Measurements from ENCODE around the gene CC2D2B.
"Not testable (repeated sequence)": the region's sequence is repeated elsewhere in the genome, so short reads cannot be mapped to it uniquely, and the experiment has no call there.

Gene CC2D2B

DNA sequence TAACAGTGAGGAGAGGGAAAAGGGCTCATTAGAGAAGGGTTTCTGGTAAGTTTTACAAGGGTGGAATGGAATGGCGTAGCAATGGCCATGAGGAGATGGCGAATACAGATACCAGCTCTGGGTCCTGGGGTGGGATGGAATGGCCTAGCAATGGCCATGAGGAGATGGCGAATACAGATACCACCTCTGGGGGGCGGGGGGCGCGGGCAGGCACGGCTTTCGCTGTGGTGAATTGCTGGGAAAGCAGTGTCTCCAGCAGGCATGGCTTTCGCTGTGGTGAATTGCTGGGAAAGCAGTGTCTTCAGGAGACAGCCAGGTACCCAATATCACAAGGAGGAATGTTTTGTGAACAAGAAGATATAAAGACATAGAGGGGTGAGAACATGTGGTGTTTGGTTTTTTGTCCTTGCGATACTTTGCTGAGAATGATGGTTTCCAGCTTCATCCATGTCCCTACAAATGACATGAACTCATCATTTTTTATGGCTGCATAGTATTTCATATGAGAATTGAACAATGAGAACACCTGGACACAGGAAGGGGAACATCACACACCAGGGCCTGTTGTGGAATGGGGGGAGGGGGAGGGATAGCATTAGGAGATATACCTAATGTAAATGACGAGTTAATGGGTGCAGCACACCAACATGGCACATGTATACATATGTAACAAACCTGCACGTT lies 1.7 kb upstream of the CC2D2B start:
- DNase-seq (ENCODE audit: low spot score): not testable (repeated sequence)

DNA sequence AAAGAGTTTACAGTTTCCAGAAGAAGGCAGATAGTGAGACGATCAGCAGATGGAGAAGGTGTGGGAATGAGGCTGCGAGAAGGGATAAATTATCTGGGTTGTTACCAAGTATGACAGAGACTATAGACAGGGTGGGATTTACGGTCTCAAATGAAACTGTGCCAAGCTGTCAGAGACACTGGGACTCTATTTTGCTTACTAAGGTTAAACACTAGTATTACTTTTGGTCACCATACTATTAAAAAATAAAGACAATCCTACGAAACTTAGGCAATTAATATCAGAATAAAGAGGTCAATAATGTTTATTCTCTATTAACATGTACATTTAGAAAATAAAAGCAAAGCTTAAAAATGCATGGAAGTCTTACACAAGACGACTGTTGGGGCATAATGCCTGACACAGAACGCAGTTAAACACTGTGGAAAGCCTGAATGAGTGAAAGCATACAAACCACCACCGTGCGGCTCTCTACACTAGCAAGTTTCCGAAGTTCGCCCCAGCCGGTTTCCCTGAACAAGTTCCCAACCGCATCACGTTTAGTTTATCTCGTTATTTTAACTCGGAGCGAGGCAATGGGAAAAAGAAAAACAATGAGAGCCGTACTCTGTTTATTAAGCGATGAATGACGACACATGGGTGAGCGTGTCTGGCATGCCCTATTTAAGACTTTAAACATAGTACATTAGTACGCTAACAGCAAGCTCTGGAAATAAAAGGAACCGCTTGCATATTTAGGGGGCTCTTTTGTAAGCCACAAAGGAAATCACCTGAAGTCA lies 909 bp upstream of the CC2D2B start:
- DNase-seq (ENCODE audit: low spot score): peak; percentile 67

DNA sequence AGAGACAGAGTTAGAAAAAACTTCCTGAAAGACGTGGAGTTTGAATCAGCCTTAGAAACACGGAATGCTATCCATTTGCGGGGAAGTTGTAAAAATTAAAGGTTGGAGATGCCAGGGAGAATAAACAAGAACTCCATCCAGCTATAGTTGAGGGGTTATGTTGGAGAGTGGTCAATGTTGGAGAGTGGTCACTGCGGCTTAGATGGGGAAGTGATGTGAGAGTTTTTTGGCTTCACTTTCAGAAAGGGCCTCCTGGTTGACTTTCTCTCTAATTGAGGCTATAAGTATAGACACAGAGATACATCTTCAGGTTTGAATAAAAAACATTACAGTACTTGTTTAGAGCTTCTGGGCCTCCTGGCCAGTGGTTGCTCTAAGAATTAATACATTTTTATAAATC lies 675 bp downstream of the CC2D2B start:
- no peak for DNase-seq (ENCODE audit: low spot score)

DNA sequence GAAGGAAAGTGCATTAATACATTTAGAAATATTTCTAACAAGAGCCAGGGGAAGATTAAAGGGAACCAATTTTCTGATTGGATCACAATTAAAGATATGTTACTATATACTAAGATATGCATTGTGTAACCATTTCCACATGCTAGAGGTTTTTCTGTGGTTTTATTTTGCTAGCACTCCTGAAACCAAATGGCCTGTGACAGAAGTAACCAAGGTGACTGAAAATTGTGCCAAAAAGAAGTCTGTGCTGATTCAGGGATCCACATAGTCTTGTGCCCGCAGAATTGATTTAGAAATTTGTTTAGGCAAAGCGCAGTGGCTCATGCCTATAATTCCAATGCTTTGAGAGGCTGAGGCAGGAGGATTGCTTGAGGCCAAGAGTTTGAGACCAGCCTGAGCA lies 1.8 kb downstream of the CC2D2B start:
- no peak for DNase-seq (ENCODE audit: low spot score)

DNA sequence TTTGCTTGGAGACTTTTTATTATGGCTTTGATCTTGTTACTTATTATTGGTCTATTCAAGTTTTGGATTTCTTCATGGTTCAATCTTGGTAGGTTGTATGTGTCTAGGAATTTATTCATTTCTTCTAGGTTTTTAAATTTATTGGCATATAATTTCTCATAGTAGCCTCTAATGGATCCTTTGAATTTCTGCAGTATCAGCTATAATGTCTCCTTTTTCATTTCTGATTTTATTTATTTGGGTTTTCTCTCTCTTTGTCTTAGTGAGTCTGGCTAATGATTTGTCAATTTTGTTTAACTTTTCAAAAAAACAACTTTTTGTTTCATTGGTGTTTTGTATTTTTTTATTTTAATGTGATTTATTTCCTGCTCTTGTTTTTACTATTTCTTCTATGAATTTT lies 8.3 kb downstream of the CC2D2B start:
- DNase-seq (ENCODE audit: low spot score): not testable (repeated sequence)

DNA sequence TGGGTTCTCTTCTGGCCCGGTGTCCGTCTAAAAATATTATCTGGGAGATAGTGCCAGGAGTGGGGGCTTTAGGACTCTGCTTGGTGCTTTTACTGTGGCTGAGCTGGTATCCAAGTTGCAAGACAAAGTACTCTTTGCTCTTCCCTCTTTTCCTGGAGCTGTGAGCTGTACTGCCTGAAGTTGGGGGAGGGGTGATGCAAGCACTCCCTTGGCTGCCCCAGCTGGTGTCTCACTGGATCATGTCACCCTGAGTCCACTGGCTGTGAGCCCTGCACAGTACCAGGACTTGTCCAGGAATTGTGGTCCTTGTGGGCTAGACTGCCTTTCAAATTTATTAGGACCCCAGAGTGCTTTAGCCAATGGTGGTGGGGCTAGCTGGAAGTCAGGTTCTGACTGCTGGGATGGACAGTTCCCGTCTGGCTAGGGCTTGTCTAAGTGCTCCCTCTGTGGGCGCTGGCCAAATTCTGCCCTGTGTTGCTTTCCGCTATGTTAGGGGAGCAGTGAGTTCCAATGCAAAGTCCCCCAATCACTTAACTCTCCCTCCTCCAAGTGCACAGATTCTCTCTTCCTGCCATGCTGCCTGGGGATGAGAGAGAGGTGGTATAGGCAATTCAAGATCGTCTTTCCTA lies 13.1 kb downstream of the CC2D2B start:
- no peak for DNase-seq (ENCODE audit: low spot score)

DNA sequence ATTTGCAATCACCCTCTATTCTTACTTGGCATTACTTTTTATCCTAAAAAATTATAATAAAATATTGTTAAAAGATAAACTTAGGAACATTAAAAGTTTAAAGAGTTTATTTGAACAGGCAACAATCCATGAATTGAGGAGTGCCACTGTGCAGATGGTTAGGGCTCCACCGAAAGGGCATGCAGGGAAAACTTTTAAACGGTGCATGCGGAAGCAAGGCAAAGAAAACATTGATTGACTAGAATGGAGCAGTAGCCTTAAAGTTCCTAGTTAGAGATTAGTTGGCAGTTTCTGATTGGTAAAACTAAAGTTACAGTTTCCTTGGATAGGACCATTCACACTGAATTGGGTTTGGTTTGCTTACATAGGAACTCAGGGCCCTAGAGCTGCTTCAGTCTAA lies 17.3 kb downstream of the CC2D2B start:
- no peak for DNase-seq (ENCODE audit: low spot score)

DNA sequence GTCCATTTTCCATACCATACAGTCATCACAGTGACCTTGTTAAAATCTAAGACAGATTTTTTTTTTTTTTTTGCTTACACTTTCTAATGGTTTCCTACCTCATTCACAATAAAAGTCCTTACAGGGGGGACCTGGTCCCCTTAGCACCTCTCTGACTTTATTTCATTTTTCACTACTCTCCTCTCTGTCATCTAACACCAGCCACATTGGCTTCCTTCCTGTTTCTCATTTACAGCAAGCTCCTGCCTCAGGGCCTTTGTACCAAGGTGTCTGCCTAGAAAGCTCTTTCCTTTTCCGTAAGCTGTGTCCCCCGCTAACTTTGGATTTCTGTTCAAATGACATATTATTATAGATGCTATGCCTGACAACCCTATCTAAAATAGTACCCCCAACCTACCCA lies 27.7 kb downstream of the CC2D2B start:
- no peak for DNase-seq (ENCODE audit: low spot score)

DNA sequence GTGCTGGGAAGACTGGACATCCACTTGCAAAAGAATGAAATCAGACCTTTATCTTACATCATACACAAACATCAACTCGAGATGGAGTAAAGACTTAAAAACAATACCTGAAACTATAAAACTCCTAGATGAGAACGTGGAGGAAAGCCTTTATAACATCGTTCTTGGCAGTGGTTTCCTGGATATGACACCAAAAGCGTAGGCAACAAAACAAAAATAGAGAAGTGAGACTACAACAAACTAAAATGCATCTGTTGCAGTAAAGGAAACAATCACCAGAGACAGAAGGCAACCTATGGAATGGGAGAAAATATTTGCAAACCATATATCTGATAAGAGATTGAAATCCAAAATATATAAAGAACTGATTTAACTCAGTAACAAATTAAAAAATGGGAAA lies 33.3 kb downstream of the CC2D2B start:
- DNase-seq (ENCODE audit: low spot score): no peak

DNA sequence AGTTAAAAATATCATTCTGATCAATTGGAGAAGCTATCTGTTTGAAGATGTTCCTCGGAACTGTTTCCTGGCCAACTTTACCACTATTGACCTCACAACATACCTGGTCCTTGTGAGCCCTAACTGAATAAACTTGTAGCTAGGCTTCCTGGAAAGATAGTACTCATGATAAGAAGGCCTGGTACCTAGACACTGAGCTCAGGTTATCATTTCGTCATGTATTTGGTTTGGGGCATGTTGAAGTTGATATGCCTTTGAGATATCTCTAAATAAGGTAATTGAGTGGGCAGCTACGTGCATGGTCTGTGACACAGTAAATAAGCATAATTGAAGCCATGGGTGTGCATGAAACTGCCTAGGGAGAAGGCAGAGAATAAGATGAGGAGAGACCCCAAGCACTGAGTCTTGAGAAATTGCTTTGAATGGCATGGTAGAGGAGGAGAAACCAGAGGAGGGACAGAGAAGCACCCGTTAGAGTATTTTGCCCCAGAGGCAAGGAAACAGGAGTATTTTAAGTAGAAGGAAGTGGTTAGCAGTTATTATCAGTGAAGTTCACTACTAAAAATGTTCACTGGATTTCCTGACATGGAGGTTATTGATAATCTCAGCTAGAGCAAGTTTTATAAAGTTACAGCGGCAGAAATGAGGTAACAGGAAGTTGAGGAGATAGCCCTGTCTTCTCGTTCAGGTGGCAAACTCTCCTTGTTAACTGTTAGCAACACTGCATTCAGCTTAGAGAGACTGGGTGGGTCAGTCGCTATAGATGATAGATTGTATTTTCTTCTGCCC lies 55.6 kb downstream of the CC2D2B start:
- no peak for DNase-seq (ENCODE audit: low spot score)

DNA sequence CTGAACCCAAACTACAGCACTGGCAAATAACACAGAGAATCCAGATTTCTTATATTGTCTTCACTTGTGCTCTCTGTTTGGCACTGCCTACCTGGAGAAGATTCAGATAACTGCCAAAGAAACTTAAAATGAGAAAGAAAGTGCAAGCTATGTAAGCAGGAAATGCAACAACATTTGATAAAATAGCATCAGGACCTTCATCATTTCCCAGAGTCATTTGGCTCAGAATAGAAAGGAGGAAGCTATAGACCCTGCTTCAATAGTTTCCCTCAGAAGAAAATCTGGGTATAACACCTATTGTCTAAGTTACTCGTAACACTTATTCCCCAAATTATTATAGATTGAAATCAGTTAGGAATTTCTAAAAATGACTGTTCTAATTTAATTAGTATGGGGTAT lies 56.2 kb downstream of the CC2D2B start:
- no peak for DNase-seq (ENCODE audit: low spot score)

DNA sequence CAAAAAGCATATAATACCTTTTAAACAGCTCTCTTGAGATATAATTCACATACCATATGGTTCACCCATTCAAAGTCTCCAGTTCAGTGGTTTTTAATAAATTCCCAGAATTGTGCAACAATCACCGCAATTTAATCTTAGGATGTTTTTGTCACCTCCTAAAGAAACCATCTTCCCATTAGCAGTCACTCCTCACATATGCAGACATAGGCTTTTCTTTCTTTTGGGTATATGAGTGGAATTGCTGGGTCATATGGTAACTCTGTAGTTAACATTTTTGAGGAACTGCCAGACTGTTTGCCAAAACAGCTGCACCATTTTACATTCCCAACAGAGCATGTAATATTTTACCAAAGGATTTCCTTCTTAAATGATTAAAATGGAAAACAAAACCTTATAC lies 57.0 kb downstream of the CC2D2B start:
- no peak for DNase-seq (ENCODE audit: low spot score)

DNA sequence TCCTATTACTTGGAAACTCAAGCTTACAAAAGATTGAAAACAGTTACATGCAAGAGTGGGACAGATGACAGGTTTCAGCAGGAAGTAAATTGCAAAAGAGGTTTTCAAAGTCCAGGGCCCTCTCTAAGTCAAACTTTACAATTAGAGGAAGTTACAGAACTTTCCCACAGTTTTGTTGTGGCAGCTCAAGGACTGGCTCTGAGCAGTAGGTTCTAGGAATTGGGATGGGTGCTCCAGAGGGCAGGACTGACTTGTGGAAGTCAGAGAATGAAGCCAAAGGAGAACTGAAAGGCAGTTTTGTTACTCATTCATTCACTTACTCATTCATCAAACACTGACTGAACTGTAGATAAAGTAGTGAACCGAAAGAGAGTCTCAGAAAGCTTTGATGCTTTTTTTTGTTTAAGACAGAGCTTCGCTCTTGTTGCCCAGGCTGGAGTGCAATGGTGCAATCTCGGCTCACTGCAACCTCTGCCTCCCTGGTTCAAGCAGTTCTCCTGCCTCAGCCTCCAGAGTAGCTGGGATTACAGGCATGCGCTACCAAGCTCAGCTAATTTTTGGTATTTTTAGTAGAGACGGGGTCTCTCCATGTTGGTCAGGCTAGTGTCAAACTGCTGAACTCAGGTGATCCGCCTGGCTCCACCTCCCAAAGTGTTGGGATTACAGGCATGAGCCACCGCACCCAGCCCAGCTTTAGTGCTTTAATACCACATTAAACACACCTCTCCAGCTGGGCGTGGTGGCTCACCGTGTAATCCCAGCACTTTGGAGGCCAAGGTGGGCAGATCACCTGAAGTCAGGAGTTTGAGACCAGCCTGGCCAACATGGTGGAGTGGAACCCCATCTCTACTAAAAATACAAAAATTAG lies 68.8 kb downstream of the CC2D2B start:
- DNase-seq (ENCODE audit: low spot score): no peak

DNA sequence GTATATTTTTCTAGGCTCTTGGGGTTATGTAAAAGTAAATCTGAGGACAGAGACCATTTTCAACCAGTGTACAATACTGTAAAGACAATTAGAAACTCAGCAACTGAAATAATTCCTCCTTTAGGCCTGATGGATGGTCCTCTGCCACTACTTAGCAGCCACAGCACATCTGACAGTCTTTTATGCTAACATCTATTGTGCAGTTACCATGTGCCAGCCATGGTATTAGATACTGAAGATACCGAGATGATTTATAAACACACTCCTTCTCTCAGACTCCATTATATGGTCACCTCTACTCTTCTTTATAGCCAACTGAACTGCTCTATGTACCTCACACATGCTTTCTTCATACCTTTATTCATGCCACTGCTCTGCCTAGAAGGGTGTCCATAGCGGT lies 74.4 kb downstream of the CC2D2B start:
- no peak for DNase-seq (ENCODE audit: low spot score)

DNA sequence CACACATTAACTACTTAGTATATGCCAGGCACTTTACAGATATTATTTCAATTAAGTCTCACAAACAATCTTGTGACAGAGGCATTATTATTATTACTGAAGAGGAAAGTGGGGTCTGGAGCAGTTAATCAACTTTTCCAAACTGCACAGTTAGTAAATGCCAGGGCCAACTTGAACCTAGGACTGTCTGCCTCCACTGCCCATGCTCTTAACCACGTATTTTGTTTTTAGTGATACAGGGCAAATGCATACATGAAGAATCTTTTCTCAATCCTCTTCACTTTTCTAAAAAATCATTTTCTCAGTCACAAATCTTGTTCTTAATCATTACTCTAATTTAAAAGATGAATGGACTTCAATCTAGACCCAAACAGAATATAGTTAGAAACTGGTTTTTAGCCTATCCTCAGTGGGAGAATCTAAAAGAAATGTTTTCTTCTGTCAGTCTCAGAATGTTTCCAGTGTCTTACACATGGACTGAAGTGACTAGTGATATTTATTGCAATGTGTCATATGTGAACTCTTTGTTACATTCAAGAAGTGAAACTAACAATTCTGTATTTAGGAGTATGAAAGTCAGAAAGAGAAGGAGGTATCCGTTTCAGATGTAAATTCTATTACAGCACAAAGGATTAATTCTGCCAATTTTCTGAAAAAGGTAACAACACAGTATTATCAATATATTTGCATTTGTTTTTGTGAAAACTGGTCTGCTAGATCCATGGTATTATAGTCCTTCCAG lies 80.1 kb downstream of the CC2D2B start:
- no peak for DNase-seq (ENCODE audit: low spot score)

DNA sequence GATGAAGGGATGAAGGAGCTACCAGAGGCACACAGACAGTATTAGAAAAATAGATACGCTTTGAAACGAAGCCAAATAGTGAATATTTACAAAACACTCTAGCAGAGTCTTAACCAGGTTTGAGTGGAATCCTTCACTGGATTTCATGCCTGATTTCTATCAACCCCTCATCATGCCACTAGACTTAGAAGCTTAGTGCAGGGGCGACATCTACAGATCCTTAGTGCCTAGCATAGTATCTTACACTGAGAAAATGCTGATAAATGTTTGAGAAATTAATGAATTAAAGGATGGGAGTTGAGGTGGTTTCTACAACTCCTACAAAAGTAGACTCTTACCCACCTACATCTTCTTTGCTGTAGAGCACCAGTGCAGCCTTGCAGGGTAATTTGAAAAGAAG lies 80.9 kb downstream of the CC2D2B start:
- DNase-seq (ENCODE audit: low spot score): no peak

DNA sequence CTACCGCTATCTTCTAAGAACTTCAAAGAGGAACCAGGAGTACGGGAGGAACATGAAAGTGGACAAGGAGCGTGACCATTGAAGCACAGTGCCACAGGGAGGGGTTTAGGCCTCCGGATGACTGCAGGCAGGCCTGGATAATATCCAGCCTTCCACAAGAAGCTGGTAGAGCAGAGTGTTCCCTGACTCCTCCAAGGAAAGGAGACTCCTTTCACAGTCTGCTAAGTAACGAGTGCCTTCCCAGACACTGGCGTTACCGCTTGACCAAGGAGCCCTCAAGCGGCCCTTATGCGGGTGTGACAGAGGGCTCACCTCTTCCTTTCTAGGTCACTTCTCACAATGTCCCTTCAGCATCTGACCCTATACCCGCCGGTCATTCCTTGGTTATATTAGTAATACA lies 86.6 kb downstream of the CC2D2B start:
- not testable (repeated sequence) for DNase-seq (ENCODE audit: low spot score)

DNA sequence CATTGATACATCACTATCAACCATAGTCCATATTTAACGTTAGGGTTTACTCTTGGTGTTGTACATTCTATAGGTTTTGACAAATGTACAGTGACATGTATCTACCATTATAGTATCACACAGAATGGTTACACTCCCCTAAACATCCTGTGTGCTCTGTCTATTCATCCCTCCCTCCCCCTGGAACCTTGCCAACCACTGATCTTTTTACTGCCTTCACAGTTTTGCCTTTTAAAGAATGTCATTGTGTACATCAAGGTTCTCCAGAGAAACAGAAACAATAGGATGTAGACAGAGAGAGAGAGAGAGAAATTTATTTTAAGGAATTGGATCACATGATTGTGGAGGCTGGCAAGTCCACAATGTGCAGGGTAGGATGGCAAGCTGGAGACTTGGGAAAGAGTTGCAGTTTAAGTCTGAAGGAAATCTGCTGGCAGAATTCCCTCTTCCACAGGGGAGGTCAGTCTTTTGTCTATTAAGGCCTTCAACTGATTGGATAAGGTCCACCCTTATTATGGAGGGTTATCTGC lies 90.5 kb downstream of the CC2D2B start:
- no peak for DNase-seq (ENCODE audit: low spot score)

DNA sequence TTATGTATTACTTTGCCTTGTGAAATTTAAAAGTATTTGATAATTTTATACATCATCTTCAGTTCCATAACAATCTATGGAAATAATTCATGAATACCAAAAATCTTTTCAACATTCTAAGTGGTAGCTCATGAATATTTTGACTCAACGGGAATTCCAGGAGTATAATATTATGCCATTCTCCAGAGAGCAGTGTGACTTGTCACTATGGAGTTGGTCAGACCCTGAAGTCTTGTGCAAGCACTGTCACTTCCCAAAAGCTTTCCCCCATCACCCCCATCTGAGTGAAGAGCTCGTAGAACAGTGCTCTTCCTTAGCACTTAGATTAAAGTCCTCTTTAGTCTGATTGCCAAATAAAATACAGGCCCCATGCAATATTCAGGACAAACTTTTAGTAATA lies 106.2 kb downstream of the CC2D2B start:
- no peak for DNase-seq (ENCODE audit: low spot score)

DNA sequence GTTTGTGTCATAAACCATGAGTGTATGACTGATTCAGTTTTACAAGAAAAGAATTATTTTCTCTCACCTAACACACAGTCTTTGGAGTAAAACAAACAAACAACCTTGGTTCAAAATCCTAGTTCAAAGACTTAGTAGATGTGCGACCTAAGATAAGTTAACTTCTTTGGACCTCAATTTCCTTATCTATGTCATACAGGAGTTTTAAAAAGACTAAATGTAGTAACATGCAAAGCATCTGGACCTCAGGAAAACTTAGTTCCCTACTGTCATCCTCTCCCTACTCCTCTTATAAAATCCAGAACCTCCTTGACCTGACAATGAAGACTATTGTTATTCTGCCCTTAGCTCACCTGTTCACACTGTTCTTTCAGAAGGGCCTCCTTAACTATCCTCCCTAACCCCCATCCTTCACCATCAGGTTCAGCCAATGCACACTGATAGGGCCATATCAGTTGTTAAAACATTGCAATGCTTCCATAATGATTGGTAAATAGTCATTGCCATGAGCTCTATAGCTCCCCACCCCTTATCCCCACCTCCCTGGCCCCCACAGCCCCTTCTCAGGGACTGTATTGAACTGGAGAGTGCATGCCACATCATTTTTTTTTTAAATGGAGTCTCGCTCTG lies 106.8 kb downstream of the CC2D2B start:
- no peak for DNase-seq (ENCODE audit: low spot score)
